Ureter (tissue), 1 donor: ENCODE measurements around the gene ZNF579. TPM values are rescaled to one million over a fixed set of nuclear protein-coding genes. Genes with fewer than 3 reads are reported as not detected.

Source experiments
- DNase-seq: peaks from one replicate; pipeline ENCODE4 v3.0.0-alpha.2; 2020; ENCODE audit warnings: low spot score
- total RNA-seq: library from RNA; stranded (reverse); gene quantifications from one replicate; pipeline ENCODE4 v1.2.4, GENCODE V29; 2023
- donor health status: DM: yes; HTN: yes; CAD: no.

The ZNF579 gene
- total RNA-seq, 1 donor from 2014 or later: 14.0 TPM

DNA sequence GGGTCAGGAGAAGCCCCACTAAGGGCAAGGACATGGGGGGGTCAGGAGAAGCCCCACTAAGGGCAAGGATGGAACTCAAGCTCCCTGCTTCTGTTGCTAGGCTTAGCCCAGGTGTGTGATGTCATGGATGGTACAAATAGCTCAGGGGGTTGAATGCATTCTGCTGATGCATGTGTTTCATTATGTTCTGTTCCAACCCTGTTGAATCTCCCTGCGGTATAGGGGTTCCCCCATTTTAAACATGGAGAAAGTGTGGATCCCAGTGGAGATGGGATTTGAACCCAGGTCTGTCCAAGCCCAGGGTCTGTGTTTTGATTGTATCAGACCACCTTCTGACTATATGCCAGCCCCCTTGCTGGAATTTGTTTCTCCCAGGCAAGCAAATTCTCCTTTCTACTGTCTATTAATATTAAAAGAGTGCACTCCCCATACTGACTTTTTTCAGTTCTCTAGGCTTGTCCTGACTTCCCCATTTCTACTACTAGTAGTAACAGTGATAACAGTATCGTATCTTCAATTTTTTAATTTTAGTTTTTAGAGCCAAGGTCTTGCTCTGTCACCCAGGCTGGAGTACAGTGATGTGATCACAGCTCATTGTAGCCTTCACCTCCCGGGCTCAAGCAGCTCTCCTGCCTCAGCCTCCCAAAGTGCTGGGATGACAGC, 31.5 kb upstream of the ZNF579 start:
- no peak for DNase-seq

DNA sequence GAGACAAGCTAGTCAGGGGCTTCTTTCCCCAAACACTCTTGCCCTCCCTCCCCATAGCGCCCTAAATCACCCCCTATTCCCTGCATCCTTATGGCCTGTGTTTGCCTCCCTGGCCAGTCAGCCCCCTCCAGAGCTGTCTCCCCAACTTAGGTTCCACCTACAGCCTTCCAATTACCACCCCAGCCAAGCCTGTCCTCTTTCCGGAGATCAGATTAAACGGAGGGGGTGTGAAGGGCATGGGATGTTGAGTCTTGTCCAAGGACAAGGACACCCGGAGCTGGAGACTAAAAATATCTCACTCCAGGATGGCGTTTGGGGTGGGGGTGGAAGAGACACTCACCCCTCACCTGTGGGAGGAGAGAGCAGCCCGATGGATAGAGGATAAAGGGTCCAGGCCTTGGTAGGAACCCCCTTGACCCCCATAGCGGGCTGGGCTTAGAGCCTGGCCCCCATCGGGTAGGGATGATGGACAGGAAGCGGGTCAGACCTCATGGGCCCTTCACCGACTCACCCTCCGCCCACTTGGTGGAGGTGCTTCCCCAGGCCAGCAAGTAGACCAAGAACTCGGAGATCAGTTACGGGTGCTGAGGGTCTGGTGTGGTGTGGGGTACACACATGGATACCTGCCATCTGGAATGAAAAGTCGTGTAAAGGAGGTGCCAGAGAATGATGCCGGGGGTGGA, 30.8 kb upstream of the ZNF579 start:
- no peak for DNase-seq

DNA sequence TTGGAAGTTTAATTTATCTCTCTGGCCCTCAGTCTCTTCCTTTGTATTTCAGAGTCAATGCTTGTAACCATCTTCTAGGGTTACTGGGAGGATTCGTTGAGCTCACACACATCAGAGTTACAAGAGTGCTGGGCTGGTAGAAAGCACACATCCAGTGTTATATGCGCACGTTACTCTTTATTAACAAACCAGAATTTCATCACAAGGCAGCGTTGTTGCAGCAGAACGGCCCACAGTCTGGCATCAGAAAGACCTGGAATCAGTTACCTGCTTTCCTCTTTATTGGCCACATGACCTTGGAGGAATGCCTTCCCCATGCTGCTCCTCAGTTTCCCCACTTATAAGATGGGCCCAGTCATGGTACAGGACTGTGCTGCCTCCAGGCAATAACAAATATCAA, 28.7 kb upstream of the ZNF579 start:
- no peak for DNase-seq

DNA sequence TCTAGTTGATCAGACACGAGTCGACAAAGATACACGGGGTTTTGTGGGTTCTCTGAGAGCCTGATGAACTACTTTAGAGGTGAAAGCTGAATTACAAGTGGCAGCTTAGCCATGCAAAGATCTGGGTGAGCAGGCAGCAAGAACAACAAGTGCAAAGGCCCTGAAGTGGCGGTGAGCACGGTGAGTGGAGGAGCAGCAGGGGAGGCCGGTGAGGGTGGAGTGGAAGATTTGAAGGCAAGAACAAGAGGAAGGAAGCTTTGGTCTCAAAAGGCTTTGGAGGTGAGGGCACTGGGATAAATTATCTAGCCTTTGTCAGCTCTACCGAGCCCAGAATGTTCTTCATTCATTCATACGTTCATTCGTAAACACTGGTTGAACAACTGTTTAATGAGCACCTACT, 26.2 kb upstream of the ZNF579 start:
- no peak for DNase-seq

DNA sequence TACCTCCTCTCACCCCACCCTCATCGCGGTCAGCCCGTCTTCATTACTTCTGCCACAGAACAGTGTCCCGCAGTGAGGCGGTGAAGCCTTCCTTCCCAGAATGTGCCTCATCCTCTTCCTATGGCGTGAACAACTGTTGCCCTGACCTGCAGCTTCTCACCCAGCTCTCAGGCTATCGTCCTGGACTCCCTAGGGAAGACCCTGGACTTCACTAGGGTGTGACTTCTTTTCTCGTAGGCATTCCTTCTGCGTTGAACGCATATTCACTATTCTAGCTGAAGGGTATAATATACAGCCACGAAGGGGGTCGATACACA, 25.8 kb upstream of the ZNF579 start:
- DNase-seq: no peak

DNA sequence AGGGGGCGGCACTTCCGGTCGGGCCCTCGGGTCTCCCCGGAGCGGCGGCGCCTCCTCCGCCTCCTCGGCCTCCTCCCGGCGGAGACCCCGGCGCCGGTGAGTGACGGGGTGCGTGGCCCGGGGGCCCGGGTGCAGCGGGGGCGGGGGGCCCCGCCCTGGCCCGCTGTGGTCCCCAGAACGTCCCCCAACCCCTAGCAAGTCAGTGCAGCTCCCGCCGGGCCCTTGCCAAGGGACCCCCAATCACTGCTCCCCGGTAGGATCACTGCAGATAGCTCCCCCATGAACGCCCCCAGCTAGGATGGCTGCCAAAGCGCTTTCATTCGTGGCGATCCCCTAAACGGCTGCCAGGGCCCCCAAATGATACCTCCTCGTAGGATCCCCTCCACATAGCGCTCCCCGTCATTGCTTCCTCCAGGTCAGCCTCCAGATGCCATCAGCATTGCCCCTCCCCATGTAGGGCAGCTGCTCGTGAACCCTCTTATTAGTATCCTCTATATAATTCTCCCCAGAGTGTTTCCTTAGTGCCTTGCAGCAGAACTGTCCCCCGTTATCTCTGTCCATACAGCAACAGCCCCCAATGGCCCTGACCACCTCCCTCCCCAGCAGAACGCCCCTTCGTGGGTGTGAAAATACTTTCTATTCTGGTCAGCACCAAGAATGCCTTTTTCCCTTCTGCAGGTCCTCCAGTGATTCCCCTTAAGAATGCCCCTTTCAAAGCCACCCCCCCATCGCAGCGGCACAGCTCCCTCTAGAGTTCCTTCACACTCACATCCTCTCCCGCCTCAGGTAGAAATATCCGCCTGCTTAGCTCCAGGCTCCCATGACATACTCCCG, 25.2 kb upstream of the ZNF579 start, which contains the start of gene ZNF865:
ZNF865 (plus strand) TSS at position 11 of the 834 bp plus-strand sequence. CDS start 7,972 bp downstream, outside the sequence.
- peak; percentile 85 for DNase-seq

DNA sequence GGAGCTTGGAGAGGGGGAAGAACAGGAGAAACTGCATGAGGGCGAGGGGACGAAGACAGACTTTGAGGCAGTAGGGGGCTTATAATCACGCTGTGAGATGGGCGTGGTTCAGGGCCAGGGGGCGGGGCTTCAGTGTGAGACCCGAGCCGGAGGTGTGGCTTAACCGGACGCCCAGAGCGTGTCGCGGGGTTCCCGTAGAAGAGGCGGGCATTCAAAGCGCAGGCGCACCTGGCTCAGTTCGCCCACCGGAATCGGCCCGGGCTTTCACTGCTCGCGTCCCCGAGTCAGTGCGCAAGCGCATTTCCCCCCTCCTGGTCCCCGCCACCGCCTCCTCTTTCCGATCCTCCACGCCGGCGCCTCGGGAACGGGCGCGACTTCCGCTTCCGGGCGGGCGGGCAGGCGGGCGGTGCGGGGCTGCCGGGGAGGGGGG, 24.6 kb upstream of the ZNF579 start:
- DNase-seq: peak; percentile 98

DNA sequence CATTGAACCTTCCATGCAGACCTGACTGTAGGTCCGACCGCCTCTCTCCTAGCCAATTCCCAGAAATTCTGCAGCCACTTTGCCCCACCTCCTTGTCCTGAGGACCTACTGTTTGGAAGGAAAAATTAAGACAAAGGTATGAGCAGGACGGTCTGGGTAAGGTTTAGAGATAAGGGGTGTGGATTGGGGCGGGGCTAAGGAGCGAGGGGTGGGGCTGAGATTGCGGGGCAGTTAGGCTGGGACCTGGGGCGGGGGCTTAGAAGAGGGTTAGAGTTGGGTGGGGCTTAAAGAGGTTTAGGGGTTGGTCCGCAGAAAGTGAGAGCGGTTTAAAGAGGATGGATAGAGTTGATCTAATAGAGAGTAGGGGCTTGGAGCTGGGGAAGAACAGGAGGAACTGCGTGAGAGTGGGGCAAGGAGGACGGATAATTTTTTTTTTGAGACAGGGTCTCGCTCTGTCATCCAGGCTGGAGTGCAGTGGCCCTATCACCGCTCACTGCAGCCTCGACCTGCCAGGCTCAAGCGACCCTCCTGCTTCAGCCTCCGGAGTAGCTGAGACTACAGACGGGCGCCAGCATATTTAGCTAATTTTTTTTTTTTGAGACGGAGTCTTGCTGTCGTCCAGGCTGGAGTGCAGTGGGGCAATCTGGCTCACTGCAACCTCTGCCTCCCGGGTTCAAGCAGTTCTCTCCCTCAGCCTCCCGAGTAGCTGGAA, 23.1 kb upstream of the ZNF579 start:
- no peak for DNase-seq

DNA sequence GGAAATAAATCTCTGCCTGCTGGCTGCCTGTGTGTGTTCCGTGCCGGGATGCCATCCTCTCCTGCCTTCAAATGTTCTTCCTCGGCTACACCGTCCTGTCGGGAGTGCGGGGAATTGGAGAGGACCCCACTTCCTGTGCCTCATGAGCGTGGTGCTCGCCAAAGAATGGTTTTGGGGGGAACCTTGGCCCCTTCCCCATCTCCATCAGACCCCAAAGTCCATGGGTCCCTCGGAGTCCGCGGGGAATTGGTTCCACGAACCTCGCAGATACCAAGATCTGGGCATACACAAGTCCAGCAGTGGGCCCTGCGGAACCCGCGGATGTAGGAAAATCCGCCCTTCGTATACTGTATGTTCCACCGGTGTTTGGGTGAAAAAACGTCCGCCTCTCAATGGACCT, 22.5 kb upstream of the ZNF579 start:
- no peak for DNase-seq

DNA sequence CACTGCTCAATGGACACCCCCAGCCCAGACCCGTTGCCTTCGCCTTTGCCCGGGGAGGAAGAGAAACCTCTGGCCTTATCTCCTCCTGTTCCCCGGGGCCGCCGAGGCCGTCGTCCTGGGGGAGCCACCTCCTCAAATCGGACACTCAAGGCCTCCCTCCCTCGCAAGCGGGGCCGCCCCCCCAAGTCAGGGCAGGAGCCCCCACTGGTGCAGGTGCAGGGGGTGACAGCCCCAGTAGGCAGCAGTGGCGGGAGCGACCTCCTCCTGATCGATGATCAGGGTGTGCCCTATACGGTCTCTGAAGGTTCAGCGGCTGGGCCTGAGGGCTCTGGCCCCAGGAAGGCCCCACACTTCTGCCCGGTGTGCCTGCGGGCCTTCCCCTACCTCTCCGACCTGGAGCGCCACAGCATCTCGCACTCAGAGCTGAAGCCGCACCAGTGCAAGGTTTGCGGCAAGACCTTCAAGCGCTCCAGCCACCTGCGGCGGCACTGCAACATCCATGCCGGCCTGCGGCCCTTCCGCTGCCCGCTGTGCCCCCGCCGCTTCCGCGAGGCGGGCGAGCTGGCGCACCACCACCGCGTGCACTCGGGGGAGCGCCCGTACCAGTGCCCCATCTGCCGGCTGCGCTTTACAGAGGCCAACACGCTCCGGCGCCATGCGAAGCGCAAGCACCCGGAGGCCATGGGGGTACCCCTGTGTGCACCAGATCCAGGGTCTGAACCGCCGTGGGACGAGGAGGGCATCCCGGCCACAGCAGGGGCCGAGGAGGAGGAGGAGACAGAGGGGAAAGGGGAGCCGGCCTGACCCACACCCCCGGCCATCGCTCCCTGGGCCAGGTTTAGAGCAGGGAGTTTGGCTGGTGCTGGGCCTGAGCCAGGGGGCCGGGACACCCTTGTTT, 21.7 kb upstream of the ZNF579 start:
- DNase-seq: no peak

DNA sequence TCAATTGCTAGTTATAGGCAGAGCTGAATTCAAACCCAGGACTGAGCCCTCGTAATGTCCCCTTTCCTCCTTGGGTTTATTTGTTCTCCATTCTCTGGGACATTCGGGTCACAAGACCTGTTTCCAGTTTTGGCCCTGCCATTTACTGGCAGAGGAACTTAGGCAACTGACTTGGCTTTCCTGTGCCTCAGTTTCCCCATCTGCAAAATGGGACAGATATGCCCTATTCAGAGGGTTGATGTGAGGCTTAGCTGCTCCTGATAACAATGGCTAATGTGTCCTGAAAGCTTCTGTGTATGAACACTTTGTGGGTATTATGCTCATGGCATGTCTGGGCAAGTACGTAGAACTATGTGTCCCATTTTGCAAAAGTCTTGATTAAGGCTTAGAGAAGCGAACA, 20.4 kb upstream of the ZNF579 start:
- DNase-seq: no peak

DNA sequence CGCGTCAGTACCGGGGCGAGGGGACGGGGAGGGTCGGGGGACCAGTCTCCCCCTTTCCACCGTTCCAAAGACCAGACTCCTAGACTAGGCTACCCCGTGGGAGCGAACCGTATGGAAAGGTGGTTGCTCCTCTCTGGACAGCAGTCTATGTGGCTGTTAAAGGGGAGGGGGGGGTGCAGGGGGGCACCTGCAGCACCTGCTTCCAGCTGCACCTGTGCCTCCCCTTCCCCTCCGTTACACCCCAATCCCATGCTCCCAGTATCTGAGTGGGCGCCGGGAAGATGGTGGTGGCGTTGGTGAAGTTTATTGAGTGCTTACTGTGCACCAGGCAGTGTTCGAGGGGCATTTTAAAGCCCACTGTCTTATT, 20.0 kb upstream of the ZNF579 start:
- no peak for DNase-seq

DNA sequence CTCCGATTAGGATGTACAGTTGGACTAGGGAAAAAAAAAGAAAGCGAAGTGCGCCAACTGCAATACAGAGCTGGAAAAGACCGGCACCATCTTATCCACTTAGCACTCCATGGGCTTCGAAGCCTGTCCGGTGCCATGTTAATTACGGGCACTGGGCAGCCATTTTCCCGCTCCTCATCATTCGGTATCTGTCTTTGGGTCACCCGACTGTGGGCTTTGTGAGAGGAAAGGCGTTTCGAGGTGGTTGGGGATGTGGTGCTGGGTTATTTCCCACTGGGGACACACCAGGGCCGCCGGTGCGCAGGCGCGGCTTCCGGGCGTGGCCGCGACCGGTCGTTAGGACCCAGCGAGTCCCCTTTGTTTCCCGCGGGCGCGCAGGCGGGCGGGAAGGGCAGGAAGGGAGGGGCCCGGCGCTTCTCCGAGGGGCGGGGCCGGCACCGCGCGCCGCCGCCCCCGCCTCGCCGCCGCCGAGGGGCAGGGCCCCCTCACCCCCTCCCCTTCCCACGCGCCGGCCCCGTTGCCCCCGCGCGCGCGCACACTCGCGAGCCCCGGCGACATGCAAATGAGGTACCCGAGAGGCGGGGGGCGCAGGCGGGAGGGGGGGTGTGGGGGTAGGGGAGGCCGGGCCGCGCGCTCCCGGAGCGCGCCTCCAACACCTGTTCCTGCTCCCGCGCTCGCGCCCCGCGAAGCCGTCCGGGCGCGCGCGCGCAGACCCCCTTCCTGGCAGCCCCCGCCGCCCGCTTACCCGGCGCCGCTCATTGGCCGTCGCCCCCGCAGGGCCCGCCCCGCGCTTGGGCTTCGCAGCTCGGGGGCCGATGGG, 19.4 kb upstream of the ZNF579 start, which contains the start of gene ZNF524:
ZNF524 (plus strand) TSS at position 447 of the 820 bp plus-strand sequence. CDS start 1,825 bp downstream, outside the sequence.
- peak; percentile 85 for DNase-seq

DNA sequence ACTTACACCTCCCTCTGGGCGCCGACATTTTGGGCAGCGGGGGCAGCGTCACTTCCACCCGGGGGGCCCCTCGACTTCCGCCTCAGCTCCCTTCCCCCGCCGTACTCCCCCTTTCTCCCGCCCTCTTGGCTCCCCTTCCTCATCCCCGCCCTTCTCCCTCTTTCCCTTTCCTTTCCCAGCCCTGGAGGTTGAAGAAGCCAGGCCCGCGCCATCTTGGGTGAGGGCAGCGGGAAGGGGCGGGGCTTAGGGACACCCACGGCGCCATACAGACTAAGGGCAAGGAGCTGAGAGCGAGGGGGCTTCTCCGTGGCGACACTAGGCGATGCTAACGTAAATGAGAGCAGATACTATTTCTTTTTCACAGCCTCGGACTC, 18.8 kb upstream of the ZNF579 start, which contains the start of gene FIZ1:
FIZ1 (minus strand) TSS at position 50 of the 374 bp plus-strand sequence. CDS start 1,652 bp downstream, outside the sequence.
- peak; percentile 99 for DNase-seq

DNA sequence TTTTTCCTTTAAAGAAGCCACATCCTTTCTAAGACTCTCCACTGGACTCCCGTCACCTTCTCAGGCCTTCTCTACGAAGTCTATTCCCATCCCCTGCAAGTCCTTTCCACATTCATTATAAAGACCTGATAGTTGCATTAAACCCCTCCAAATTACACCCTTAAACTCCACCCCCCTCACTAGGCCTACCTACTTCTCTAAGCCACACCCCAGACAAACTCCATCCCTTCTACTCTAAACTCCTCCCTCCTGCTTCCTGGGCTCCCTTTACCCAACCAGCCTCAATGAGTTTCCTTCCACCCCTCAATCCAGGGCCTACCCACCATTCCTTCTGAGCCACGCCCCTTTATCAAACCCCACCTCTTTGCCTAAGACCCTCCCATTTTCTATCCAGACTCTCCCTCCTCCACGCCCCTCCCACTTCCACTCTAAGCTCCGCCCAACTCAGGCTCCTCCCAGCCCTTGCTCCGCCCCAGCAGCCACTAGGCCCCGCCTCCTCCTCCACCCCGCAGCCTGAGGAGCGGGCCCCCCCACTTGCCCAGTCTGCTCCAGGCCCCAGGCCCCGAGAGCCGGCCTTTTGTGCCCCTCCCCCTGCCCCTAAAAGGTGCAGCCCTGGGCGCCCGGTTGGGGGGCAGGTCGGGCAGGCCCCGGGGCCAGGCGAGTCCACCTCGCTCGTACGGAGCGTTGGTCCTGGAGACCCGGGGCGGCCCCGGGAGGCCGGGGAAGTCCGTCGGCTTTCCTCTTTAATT, 18.2 kb upstream of the ZNF579 start:
- peak; percentile 95 for DNase-seq

DNA sequence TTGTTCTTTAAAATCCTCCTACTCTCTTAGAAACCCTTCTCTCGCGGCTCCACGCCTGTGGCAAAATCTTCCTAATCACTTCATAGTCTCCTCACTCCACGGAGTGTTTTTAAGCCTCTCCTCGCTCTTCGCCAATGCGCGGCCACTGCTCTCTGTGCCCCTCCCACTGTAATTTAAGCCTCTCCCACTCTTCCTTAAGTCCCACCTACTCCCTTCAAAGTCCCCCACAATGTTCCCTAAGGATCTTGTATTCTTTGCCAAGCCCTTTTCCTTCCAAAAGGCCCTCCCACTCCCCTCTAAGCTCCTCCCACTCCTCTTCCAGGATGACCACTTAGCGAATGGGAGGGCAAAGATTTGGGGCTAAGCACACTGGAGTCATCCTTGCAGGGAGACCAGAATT, 17.4 kb upstream of the ZNF579 start:
- DNase-seq: no peak

DNA sequence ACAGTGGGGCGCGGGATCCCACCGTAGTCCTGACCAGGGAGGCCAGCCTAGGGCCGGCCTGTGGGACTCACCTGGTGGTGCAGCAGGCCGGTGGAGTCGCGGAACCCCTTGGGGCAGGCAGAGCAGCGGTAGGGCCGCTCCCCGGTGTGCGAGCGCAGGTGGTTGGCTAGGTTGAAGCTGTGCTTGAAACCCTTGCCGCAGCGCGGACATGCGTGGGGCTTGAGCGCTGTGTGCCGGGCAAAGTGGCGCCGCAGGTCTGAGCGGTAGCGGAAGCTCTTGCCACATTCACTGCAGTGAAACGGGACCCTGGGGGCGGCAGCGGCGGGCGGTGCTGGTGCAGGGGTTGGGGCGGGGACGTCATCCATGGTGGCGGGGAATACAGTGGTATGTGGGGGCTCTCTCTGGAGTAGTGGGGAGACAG, 16.9 kb upstream of the ZNF579 start:
- no peak for DNase-seq

DNA sequence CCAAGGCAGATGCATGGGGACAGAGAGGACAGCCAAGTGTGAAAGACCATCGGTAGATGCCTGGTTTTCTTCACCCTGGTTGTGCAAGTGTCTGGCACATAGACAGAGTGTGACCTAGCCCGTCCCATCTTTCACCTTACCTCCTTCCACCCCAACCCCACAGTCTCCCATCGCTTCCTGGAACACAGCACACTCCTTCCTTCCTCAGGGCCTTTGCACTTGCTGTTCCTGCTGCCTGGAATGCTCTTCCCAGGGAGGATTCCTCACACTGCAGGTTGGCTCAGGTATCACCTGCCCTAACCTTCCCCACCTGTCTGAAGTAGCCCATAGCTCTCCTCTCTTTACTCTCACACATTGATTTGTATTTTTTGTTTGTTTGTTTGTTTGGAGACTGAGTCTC, 15.7 kb upstream of the ZNF579 start:
- no peak for DNase-seq

DNA sequence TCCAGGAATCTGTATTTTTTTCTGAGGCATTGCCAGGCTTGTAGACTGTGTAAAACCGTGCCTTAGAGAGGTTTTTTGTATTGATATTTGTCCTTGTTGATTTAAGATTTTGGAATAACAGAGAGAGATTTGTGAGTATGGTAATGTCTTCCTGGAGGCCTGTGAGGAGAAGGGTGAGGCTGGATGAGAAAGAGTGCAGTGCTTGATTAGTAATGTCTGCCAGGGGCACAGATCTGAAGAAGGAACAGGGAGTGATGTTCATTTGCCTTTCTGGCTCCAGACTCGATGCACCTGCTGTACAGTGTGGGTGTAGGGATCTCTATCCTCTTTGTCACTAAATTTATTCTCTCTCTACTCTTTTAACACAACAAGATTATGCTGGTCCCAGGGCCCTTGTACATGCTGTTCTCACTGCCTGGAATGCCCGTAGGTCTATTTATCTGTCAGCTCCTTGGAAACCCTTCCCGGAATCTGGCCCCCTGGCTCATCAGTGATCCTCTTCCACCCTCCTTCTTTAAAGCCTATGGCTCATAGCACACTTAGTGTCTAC, 14.4 kb upstream of the ZNF579 start:
- no peak for DNase-seq
